ENCODE measurements around the gene TNS1. TPM values are rescaled to one million over a fixed set of nuclear protein-coding genes. Genes with fewer than 3 reads are reported as not detected.

The TNS1 gene
- total RNA-seq, 1 donor from 2014 or later = 25.1 TPM

- DNase-seq (ENCODE audit: low read depth) = no peak
- TF ChIP-seq CTCF (conservative IDR thresholded peaks at IDR 0.05; ENCODE audit: low read depth, low read length) = no peak
- H3K4me3 ChIP-seq (ENCODE audit: low read depth, low read length) = no peak overlapping the region
Observed at GRCh38 chr2:217958884-217959225, 43.9 kb downstream of the TNS1 start.

- no peak overlapping the region for H3K4me3 ChIP-seq (ENCODE audit: low read depth, low read length)
- TF ChIP-seq CTCF (conservative IDR thresholded peaks at IDR 0.05; ENCODE audit: low read depth, low read length) = no peak
- no peak for DNase-seq (ENCODE audit: low read depth)
Observed at GRCh38 chr2:217958206-217958883, 44.5 kb downstream of the TNS1 start.

GRCh38 chr2:217956586-217957457 is 46.0 kb downstream of the TNS1 start:
- H3K4me3 ChIP-seq (ENCODE audit: low read depth, low read length) = no peak overlapping the region
- no peak for DNase-seq (ENCODE audit: low read depth)
- no peak for TF ChIP-seq CTCF (conservative IDR thresholded peaks at IDR 0.05; ENCODE audit: low read depth, low read length)

GRCh38 chr2:217955881-217956493 is 46.8 kb downstream of the TNS1 start:
- DNase-seq (ENCODE audit: low read depth) = no peak
- no peak overlapping the region for H3K4me3 ChIP-seq (ENCODE audit: low read depth, low read length)
- TF ChIP-seq CTCF (conservative IDR thresholded peaks at IDR 0.05; ENCODE audit: low read depth, low read length) = no peak

- H3K4me3 ChIP-seq (ENCODE audit: low read depth, low read length) = no peak overlapping the region
- no peak for TF ChIP-seq CTCF (conservative IDR thresholded peaks at IDR 0.05; ENCODE audit: low read depth, low read length)
Observed at GRCh38 chr2:217954971-217955740, 47.6 kb downstream of the TNS1 start.

GRCh38 chr2:217954469-217954868 is 48.3 kb downstream of the TNS1 start:
- TF ChIP-seq CTCF (conservative IDR thresholded peaks at IDR 0.05; ENCODE audit: low read depth, low read length) = no peak
- no peak for DNase-seq (ENCODE audit: low read depth)
- H3K4me3 ChIP-seq (ENCODE audit: low read depth, low read length) = no peak overlapping the region

More at GRCh38 chr2:217954971-217955740, 47.6 kb downstream of the TNS1 start:
- DNase-seq (ENCODE audit: low read depth) = no peak

Data from epithelial cell of proximal tubule (primary cell).